Smooth muscle cell (in vitro differentiated cells): Measurements from ENCODE around the gene SESTD1. TPM values are rescaled to one million over a fixed set of nuclear protein-coding genes. Genes with fewer than 3 reads are reported as not detected.

Experiments used
- DNase-seq: peaks from one replicate; lab custom pipeline; 2025; ENCODE audit not compliant: unreplicated experiment; lab: John Stamatoyannopoulos, UW
- H2AFZ ChIP-seq: fragments of 200-600 bp; sonication (generic); 2 replicates; pipeline ENCODE4 v1.6.0; 2016; ENCODE audit warnings: antibody characterized with exemption, low read depth, mild to moderate bottlenecking
- H3F3A ChIP-seq: fragments of 200-600 bp; sonication (generic); 2 replicates; pipeline ENCODE4 v1.6.0; 2017; ENCODE audit warnings: antibody characterized with exemption, low read depth
- H3K27ac ChIP-seq: fragments of 200-600 bp; sonication (generic); 2 replicates; pipeline ENCODE4 v1.5.1; 2016; ENCODE audit warnings: low read depth, mild to moderate bottlenecking
- H3K27me3 ChIP-seq: fragments of 200-600 bp; sonication (generic); 2 replicates; pipeline ENCODE4 v1.6.1; 2016; ENCODE audit warnings: low read depth, mild to moderate bottlenecking
- H3K36me3 ChIP-seq: fragments of 200-600 bp; sonication (generic); 2 replicates; pipeline ENCODE4 v1.5.1; 2016; ENCODE audit warnings: low read depth
- H3K4me1 ChIP-seq: fragments of 200-600 bp; sonication (generic); 2 replicates; pipeline ENCODE4 v1.5.1; 2016; ENCODE audit warnings: low read depth
- H3K4me2 ChIP-seq: fragments of 200-600 bp; sonication (generic); 2 replicates; pipeline ENCODE4 v1.6.0; 2016; ENCODE audit warnings: mild to moderate bottlenecking
- H3K4me3 ChIP-seq: fragments of 200-600 bp; sonication (generic); 2 replicates; pipeline ENCODE4 v1.5.1; 2016; ENCODE audit warnings: mild to moderate bottlenecking
- H3K79me2 ChIP-seq: fragments of 200-600 bp; sonication (generic); 2 replicates; pipeline ENCODE4 v1.6.0; 2016; ENCODE audit warnings: low read depth, mild to moderate bottlenecking
- H3K9ac ChIP-seq: fragments of 200-600 bp; sonication (generic); 2 replicates; pipeline ENCODE4 v1.6.0; 2016; ENCODE audit warnings: low read depth
- H3K9me3 ChIP-seq: fragments of 200-600 bp; sonication (generic); replicated peaks from 2 replicates; pipeline ENCODE4 v1.5.1; 2016; ENCODE audit warnings: low read depth
- H4K20me1 ChIP-seq: fragments of 200-600 bp; sonication (generic); 2 replicates; pipeline ENCODE4 v1.6.0; 2016; ENCODE audit warnings: low read depth
- WGBS: methylation state at CpG from one replicate; pipeline ENCODE4 v1.1.7; 2016; ENCODE audit warnings: low lambda C conversion rate; 5-methylcytosine and 5-hydroxymethylcytosine counted together
- polyA plus RNA-seq: library from polyadenylated mRNA; unstranded; fragments of >200 nt; fragmentation: Nextera tagmentation; extraction: Ambion mirVana; gene quantifications from 2 replicates; pipeline ENCODE4 v1.2.1, GENCODE V29; 2016
- total RNA-seq: library from RNA; depleted of rRNA; stranded (reverse); fragments of >200 nt; gene quantifications from 2 replicates; pipeline ENCODE4 v1.2.3, GENCODE V29; 2014
- TF ChIP-seq, protein P1 (sequence below): fragments of 200-600 bp; sonication (generic); IDR thresholded peaks from 2 replicates; pipeline ENCODE4 v1.5.1; 2017; ENCODE audit warnings: borderline replicate concordance, mild to moderate bottlenecking, antibody characterized with exemption; ENCODE audit not compliant: insufficient read depth, poor library complexity, severe bottlenecking

SESTD1 gene
- total and polyA plus RNA-seq, 2 experiments from 2014 or later = 29.1 to 82.3 TPM

DNA sequence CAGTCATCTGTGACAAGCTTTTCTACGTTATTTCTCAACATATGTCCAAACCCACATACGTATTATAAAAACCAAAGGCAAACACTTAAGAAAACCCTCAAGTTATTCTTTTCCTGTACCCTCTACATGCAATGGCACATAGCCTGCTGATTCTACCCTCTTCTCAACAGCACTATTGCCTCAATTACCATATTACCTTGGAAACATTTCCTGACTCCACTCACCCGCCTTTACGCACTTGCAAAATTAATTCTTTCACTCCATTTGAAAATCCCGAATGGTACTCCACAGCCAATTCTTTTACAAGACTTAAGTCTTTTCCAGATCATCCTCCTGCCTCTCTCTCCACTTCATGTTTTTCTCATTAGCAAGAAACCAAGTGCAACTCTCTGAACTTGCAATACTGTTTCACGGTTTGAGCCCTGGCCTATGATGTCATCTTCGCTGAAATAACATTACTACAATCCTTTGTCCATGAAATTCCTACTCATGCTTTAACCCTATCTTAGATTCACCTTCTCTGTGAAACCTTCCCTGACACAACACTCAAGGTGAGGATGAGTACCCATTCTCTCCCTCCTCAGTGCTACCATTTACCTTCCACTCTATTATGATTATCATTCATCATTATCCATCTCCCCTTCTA is 29.0 kb downstream of the SESTD1 start:
- H3K27ac ChIP-seq = no peak overlapping the region
- no peak overlapping the region for H3K4me3 ChIP-seq
- TF ChIP-seq, protein P1, sequence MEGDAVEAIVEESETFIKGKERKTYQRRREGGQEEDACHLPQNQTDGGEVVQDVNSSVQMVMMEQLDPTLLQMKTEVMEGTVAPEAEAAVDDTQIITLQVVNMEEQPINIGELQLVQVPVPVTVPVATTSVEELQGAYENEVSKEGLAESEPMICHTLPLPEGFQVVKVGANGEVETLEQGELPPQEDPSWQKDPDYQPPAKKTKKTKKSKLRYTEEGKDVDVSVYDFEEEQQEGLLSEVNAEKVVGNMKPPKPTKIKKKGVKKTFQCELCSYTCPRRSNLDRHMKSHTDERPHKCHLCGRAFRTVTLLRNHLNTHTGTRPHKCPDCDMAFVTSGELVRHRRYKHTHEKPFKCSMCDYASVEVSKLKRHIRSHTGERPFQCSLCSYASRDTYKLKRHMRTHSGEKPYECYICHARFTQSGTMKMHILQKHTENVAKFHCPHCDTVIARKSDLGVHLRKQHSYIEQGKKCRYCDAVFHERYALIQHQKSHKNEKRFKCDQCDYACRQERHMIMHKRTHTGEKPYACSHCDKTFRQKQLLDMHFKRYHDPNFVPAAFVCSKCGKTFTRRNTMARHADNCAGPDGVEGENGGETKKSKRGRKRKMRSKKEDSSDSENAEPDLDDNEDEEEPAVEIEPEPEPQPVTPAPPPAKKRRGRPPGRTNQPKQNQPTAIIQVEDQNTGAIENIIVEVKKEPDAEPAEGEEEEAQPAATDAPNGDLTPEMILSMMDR = no peak
- peaks cover 69% of the 10 kb centered on the region for H4K20me1 ChIP-seq
- H2AFZ ChIP-seq = no peak overlapping the region
- peaks cover 96% of the 10 kb centered on the region for H3K79me2 ChIP-seq
- H3K9ac ChIP-seq = no peak overlapping the region
- DNase-seq = no peak
- H3K4me1 ChIP-seq = peaks cover 24% of the 10 kb centered on the region
- no peaks in the 10 kb centered on the region for H3K27me3 ChIP-seq
- H3K9me3 ChIP-seq = no peaks in the 10 kb centered on the region
- H3K36me3 ChIP-seq = no peaks in the 10 kb centered on the region
- 83% methylated on average over 7 of the region's 7 CpGs for WGBS
- H3K4me2 ChIP-seq = no peak overlapping the region
- H3F3A ChIP-seq = no peaks in the 10 kb centered on the region

DNA sequence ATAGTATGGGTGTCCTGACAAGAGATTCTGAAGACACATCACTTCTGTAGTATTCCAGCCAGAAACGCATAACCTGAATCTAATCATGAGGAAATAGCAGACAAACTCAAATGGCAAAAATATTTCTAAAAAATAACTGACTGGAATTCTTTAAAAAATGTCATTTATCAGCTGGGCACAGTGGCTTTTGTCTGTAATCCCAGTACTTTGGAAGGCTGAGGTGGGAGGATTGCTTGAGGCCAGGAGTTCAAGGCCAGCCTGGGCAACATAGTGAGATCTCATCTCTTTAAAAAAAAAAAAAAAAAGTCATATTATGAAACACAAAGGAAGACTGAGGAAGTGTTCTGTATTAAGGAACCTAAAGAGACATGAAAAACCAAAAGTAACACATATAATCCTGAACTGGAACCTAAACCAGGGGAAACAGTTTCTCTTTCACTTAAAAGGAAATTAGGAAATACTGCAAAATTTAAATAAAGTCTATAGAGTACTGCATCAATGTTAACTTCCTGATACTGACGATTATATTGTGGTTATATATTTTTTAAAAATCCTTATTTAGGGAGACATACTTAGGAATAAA is 29.9 kb downstream of the SESTD1 start:
- H3K4me3 ChIP-seq = no peak overlapping the region
- no peak overlapping the region for H2AFZ ChIP-seq
- H3K36me3 ChIP-seq = no peaks in the 10 kb centered on the region
- H3K9ac ChIP-seq = no peak overlapping the region
- no peaks in the 10 kb centered on the region for H3K9me3 ChIP-seq
- H4K20me1 ChIP-seq = peaks cover 69% of the 10 kb centered on the region
- H3K27me3 ChIP-seq = no peaks in the 10 kb centered on the region
- 99% methylated on average over 2 of the region's 2 CpGs for WGBS
- peaks cover 18% of the 10 kb centered on the region for H3K4me1 ChIP-seq
- no peak for DNase-seq
- no peak overlapping the region for H3K4me2 ChIP-seq
- TF ChIP-seq, protein P1 = no peak
- no peak overlapping the region for H3K27ac ChIP-seq
- H3F3A ChIP-seq = no peaks in the 10 kb centered on the region
- H3K79me2 ChIP-seq = peaks cover 94% of the 10 kb centered on the region

DNA sequence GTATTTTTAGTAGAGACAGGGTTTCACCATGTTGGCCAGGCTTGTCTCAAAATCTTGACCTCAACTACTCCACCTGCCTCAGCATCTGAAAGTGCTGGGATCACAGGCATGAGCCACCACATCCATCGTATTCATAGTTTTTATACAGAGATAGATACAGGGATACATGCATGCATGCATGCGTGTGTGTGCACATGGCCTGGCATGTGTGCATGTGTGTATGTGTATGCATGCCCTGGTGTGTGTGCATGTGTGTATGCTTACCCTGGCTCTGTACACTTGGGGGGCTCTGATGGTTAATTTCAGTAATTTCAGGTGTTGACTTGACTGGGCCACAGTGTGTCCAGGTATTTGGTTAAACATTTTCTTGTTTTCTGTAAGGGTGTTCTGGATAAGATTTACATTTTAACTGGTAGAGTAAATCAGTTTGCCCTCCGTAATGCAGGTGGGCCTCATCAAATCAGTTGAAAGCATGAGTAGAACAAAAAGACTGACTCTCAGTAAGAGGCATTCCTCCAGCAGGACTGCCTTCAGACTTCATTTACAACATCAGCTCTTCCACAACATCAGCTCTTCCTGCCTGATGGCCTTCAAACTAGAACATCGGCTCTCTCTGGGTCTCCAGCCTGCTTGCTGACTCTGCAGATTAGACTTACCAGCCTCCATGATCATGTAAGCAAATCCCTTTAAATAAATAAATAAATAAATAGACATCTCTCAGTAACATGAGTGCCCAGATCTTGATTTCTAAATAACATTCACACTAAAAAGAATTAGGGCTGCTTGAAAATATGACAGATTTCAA is 30.8 kb downstream of the SESTD1 start:
- no peaks in the 10 kb centered on the region for H3K9me3 ChIP-seq
- H3K79me2 ChIP-seq = peaks cover 92% of the 10 kb centered on the region
- no peaks in the 10 kb centered on the region for H3K27me3 ChIP-seq
- peaks cover 67% of the 10 kb centered on the region for H4K20me1 ChIP-seq
- WGBS = 93% methylated on average over 4 of the region's 4 CpGs
- H3K4me3 ChIP-seq = no peak overlapping the region
- DNase-seq = no peak
- no peak overlapping the region for H3K27ac ChIP-seq
- peaks cover 11% of the 10 kb centered on the region for H3K4me1 ChIP-seq
- H3K36me3 ChIP-seq = no peaks in the 10 kb centered on the region
- no peaks in the 10 kb centered on the region for H3F3A ChIP-seq
- no peak overlapping the region for H2AFZ ChIP-seq
- H3K4me2 ChIP-seq = no peak overlapping the region
- TF ChIP-seq, protein P1 = no peak
- no peak overlapping the region for H3K9ac ChIP-seq
